ENCODE measurements around the gene EPAS1.

Gene EPAS1

DNA sequence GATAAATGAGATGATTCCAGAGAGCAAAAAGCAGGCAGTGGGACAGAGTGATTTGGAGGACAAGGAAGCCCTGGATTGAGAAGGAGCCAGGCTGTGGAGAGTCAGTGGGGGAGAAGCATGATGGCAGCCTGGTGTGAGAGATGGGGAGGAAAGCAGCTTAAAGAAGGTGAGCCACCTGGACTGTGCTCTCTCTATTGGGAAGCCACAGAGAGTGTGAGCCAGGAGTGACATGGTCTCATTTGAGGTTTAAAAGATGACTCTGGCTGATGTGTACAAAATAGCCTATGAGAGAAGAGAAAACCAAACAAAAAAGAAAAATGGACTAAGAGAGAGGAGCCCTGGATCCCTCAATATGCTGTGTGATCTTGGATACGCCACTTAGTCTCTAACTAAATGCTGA, 12.9 kb upstream of the EPAS1 start:
- no peaks in the 10 kb centered on the region for H3K27me3 ChIP-seq (ENCODE audit: control insufficient read depth in 1 of 2, insufficient read depth in 2 of 2, low read length in 2 of 2)
- peaks cover 3 to 5% of the 10 kb centered on the region in 2 donors for H3K4me1 ChIP-seq (ENCODE audit: control insufficient read depth in 1 of 2, insufficient read depth in 2 of 2, low read length in 2 of 2)
- no peaks in the 10 kb centered on the region for H3K36me3 ChIP-seq (ENCODE audit: control insufficient read depth in 1 of 2, insufficient read depth in 2 of 2, low read length in 2 of 2)
- no peak overlapping the region for H3K9ac ChIP-seq (ENCODE audit: low read depth in 1 of 2, low read length in 2 of 2)
- H3K4me3 ChIP-seq (ENCODE audit: low read depth in 1 of 2, low read length in 2 of 2): no peak overlapping the region
- no peaks in the 10 kb centered on the region for H3K9me3 ChIP-seq (ENCODE audit: control insufficient read depth in 1 of 2, low read length in 2 of 2)
- no peak overlapping the region for H3K27ac ChIP-seq (ENCODE audit: low read depth, low read length)

GRCh38 chr2:46284796-46285195, 12.4 kb upstream of the EPAS1 start:
- H3K27me3 ChIP-seq (ENCODE audit: control insufficient read depth in 1 of 2, insufficient read depth in 2 of 2, low read length in 2 of 2): no peaks in the 10 kb centered on the region
- no peak overlapping the region for H3K27ac ChIP-seq (ENCODE audit: low read depth, low read length)
- H3K9ac ChIP-seq (ENCODE audit: low read depth in 1 of 2, low read length in 2 of 2): no peak overlapping the region
- no peak overlapping the region for H3K4me3 ChIP-seq (ENCODE audit: low read depth in 1 of 2, low read length in 2 of 2)
- H3K4me1 ChIP-seq (ENCODE audit: control insufficient read depth in 1 of 2, insufficient read depth in 2 of 2, low read length in 2 of 2): peaks cover 3 to 5% of the 10 kb centered on the region in 2 donors
- H3K36me3 ChIP-seq (ENCODE audit: control insufficient read depth in 1 of 2, insufficient read depth in 2 of 2, low read length in 2 of 2): no peaks in the 10 kb centered on the region
- H3K9me3 ChIP-seq (ENCODE audit: control insufficient read depth in 1 of 2, low read length in 2 of 2): no peaks in the 10 kb centered on the region

- peaks cover 3 to 5% of the 10 kb centered on the region in 2 donors for H3K4me1 ChIP-seq (ENCODE audit: control insufficient read depth in 1 of 2, insufficient read depth in 2 of 2, low read length in 2 of 2)
- no peaks in the 10 kb centered on the region for H3K9me3 ChIP-seq (ENCODE audit: control insufficient read depth in 1 of 2, low read length in 2 of 2)
- no peak overlapping the region for H3K9ac ChIP-seq (ENCODE audit: low read depth in 1 of 2, low read length in 2 of 2)
- no peaks in the 10 kb centered on the region for H3K36me3 ChIP-seq (ENCODE audit: control insufficient read depth in 1 of 2, insufficient read depth in 2 of 2, low read length in 2 of 2)
- H3K27me3 ChIP-seq (ENCODE audit: control insufficient read depth in 1 of 2, insufficient read depth in 2 of 2, low read length in 2 of 2): no peaks in the 10 kb centered on the region
- H3K27ac ChIP-seq (ENCODE audit: low read depth, low read length): no peak overlapping the region
- H3K4me3 ChIP-seq (ENCODE audit: low read depth in 1 of 2, low read length in 2 of 2): no peak overlapping the region
These were observed 10.5 kb upstream of the EPAS1 start for GRCh38 chr2:46286715-46287114.

GRCh38 chr2:46290078-46290477, 7.1 kb upstream of the EPAS1 start:
- no peaks in the 10 kb centered on the region for H3K27me3 ChIP-seq (ENCODE audit: control insufficient read depth in 1 of 2, insufficient read depth in 2 of 2, low read length in 2 of 2)

GRCh38 chr2:46293466-46293865, 3.7 kb upstream of the EPAS1 start:
- H3K9ac ChIP-seq (ENCODE audit: low read depth in 1 of 2, low read length in 2 of 2): no peak overlapping the region
- no peak overlapping the region for H3K4me3 ChIP-seq (ENCODE audit: low read depth in 1 of 2, low read length in 2 of 2)
- H3K4me1 ChIP-seq (ENCODE audit: control insufficient read depth in 1 of 2, insufficient read depth in 2 of 2, low read length in 2 of 2): peaks cover 4 to 5% of the 10 kb centered on the region in 2 donors
- H3K36me3 ChIP-seq (ENCODE audit: control insufficient read depth in 1 of 2, insufficient read depth in 2 of 2, low read length in 2 of 2): no peaks in the 10 kb centered on the region
- H3K27ac ChIP-seq (ENCODE audit: low read depth, low read length): no peak overlapping the region
- no peaks in the 10 kb centered on the region for H3K27me3 ChIP-seq (ENCODE audit: control insufficient read depth in 1 of 2, insufficient read depth in 2 of 2, low read length in 2 of 2)
- no peaks in the 10 kb centered on the region for H3K9me3 ChIP-seq (ENCODE audit: control insufficient read depth in 1 of 2, low read length in 2 of 2)

More at GRCh38 chr2:46290078-46290477, 7.1 kb upstream of the EPAS1 start:
- no peak overlapping the region for H3K27ac ChIP-seq (ENCODE audit: low read depth, low read length)
- H3K4me3 ChIP-seq (ENCODE audit: low read depth in 1 of 2, low read length in 2 of 2): no peak overlapping the region
- H3K9ac ChIP-seq (ENCODE audit: low read depth in 1 of 2, low read length in 2 of 2): no peak overlapping the region
- no peaks in the 10 kb centered on the region for H3K4me1 ChIP-seq (ENCODE audit: control insufficient read depth in 1 of 2, insufficient read depth in 2 of 2, low read length in 2 of 2)
- H3K36me3 ChIP-seq (ENCODE audit: control insufficient read depth in 1 of 2, insufficient read depth in 2 of 2, low read length in 2 of 2): no peaks in the 10 kb centered on the region
- H3K9me3 ChIP-seq (ENCODE audit: control insufficient read depth in 1 of 2, low read length in 2 of 2): no peaks in the 10 kb centered on the region

DNA sequence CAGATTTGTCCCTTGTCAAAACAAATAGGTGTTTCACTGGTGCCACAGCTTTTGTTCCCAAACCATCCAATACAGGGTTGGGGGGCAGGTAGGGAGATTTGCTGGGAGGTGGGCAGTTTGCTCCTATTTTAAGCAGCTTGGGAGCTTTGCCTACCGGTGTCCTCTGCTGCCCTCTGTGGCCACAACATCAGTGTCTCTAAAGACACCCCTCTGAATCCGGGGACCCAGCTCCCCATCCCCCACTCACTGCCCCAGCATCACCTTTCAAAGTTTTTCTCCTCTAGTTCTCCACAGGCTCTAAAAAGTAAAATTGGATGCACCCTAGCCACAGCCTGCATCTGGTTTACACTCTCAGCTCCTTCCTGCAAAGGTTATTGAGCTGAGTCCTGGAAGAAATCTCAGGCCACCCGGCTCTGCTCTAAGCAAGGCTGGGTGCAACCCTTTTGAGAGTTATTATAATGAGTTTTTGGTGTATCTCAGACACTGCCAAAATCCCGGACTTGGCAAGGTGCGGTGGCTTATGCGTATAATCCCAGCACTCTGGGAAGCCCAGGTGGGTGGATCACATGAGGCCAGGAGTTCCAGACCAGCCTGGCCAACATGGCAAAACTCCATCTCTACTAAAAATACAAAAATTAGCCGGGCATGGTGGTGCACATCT, 2.9 kb upstream of the EPAS1 start:
- Histone ChIP-seq H3K9ac (ENCODE audit: low read depth in 1 of 2, low read length in 2 of 2) (no peak overlapping the region), H3K9me3 (ENCODE audit: control insufficient read depth in 1 of 2, low read length in 2 of 2) (no peaks in the 10 kb centered on the region), H3K36me3 (ENCODE audit: control insufficient read depth in 1 of 2, insufficient read depth in 2 of 2, low read length in 2 of 2) (no peaks in the 10 kb centered on the region), H3K27me3 (ENCODE audit: control insufficient read depth in 1 of 2, insufficient read depth in 2 of 2, low read length in 2 of 2) (no peaks in the 10 kb centered on the region), H3K4me3 (ENCODE audit: low read depth in 1 of 2, low read length in 2 of 2) (no peak overlapping the region), H3K27ac (ENCODE audit: low read depth, low read length) (no peak overlapping the region), H3K4me1 (ENCODE audit: control insufficient read depth in 1 of 2, insufficient read depth in 2 of 2, low read length in 2 of 2) (peaks cover 5 to 8% of the 10 kb centered on the region in 2 donors)

- peak overlapping the region; percentile 92 for H3K27ac ChIP-seq (ENCODE audit: low read depth, low read length)
- no peaks in the 10 kb centered on the region for H3K27me3 ChIP-seq (ENCODE audit: control insufficient read depth in 1 of 2, insufficient read depth in 2 of 2, low read length in 2 of 2)
- H3K9me3 ChIP-seq (ENCODE audit: control insufficient read depth in 1 of 2, low read length in 2 of 2): no peaks in the 10 kb centered on the region
- H3K4me3 ChIP-seq (ENCODE audit: low read depth in 1 of 2, low read length in 2 of 2): peak overlapping the region; percentile 78
- no peaks in the 10 kb centered on the region for H3K36me3 ChIP-seq (ENCODE audit: control insufficient read depth in 1 of 2, insufficient read depth in 2 of 2, low read length in 2 of 2)
- peak overlapping the region; percentile 43 to 91 for H3K9ac ChIP-seq (ENCODE audit: low read depth in 1 of 2, low read length in 2 of 2)
- H3K4me1 ChIP-seq (ENCODE audit: control insufficient read depth in 1 of 2, insufficient read depth in 2 of 2, low read length in 2 of 2): peaks cover 15 to 24% of the 10 kb centered on the region in 2 donors
These were observed 879 bp upstream of the EPAS1 start for GRCh38 chr2:46296216-46296839.

DNA sequence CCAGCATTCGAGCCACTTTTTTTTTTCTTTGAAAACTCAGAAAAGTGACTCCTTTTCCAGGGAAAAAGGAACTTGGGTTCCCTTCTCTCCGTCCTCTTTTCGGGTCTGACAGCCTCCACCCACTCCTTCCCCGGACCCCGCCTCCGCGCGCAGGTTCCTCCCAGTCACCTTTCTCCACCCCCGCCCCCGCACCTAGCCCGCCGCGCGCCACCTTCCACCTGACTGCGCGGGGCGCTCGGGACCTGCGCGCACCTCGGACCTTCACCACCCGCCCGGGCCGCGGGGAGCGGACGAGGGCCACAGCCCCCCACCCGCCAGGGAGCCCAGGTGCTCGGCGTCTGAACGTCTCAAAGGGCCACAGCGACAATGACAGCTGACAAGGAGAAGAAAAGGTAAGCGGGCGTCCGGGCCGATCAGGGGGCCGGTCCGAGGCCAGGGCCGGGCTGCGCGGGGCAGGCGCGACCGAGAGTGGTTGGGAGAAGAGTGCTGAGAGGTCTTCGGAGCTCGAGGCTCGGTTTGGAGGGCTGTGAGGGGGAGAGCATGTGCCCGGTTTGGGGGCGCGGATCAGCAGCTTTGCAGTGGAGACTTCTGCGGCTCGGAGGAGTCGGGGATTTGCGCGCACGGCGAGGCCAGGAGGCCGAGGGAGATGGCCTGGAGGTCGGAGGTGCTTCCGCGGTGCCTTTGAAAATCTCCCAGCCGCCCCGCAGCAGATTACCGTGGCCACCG, 502 bp downstream of the EPAS1 start:
- Histone ChIP-seq H3K9me3 (ENCODE audit: control insufficient read depth in 1 of 2, low read length in 2 of 2) (no peaks in the 10 kb centered on the region), H3K27ac (ENCODE audit: low read depth, low read length) (peak overlapping the region; percentile 94), H3K36me3 (ENCODE audit: control insufficient read depth in 1 of 2, insufficient read depth in 2 of 2, low read length in 2 of 2) (no peaks in the 10 kb centered on the region), H3K4me1 (ENCODE audit: control insufficient read depth in 1 of 2, insufficient read depth in 2 of 2, low read length in 2 of 2) (peaks cover 28 to 31% of the 10 kb centered on the region in 2 donors), H3K27me3 (ENCODE audit: control insufficient read depth in 1 of 2, insufficient read depth in 2 of 2, low read length in 2 of 2) (no peaks in the 10 kb centered on the region), H3K4me3 (ENCODE audit: low read depth in 1 of 2, low read length in 2 of 2) (peak overlapping the region; percentile 86 to 89), H3K9ac (ENCODE audit: low read depth in 1 of 2, low read length in 2 of 2) (peak overlapping the region; percentile 78 to 86)

DNA sequence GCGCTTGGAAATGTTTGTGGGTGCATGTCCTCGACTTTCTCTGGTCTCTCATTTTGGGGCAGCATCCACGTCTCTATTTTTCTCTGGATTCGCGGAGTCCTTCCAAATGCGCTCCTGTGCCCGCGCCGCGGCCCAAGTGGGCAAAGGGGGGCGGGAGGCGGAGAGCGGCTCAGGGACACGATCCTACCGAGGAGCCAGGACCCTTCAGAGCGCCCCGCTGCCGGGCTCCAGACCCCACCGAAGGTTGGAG, 990 bp downstream of the EPAS1 start:
- peak overlapping the region; percentile 86 to 89 for H3K4me3 ChIP-seq (ENCODE audit: low read depth in 1 of 2, low read length in 2 of 2)
- H3K9ac ChIP-seq (ENCODE audit: low read depth in 1 of 2, low read length in 2 of 2): peak overlapping the region; percentile 78 to 86
- H3K4me1 ChIP-seq (ENCODE audit: control insufficient read depth in 1 of 2, insufficient read depth in 2 of 2, low read length in 2 of 2): peaks cover 31 to 33% of the 10 kb centered on the region in 2 donors
- H3K9me3 ChIP-seq (ENCODE audit: control insufficient read depth in 1 of 2, low read length in 2 of 2): no peaks in the 10 kb centered on the region
- H3K27me3 ChIP-seq (ENCODE audit: control insufficient read depth in 1 of 2, insufficient read depth in 2 of 2, low read length in 2 of 2): no peaks in the 10 kb centered on the region
- no peaks in the 10 kb centered on the region for H3K36me3 ChIP-seq (ENCODE audit: control insufficient read depth in 1 of 2, insufficient read depth in 2 of 2, low read length in 2 of 2)
- H3K27ac ChIP-seq (ENCODE audit: low read depth, low read length): peak overlapping the region; percentile 94

GRCh38 chr2:46298522-46299353, 1.5 kb downstream of the EPAS1 start:
- no peaks in the 10 kb centered on the region for H3K36me3 ChIP-seq (ENCODE audit: control insufficient read depth in 1 of 2, insufficient read depth in 2 of 2, low read length in 2 of 2)
- no peaks in the 10 kb centered on the region for H3K9me3 ChIP-seq (ENCODE audit: control insufficient read depth in 1 of 2, low read length in 2 of 2)
- H3K4me3 ChIP-seq (ENCODE audit: low read depth in 1 of 2, low read length in 2 of 2): peak overlapping the region; percentile 86 to 89
- H3K27ac ChIP-seq (ENCODE audit: low read depth, low read length): peak overlapping the region; percentile 94
- H3K9ac ChIP-seq (ENCODE audit: low read depth in 1 of 2, low read length in 2 of 2): peak overlapping the region; percentile 78 to 86
- H3K27me3 ChIP-seq (ENCODE audit: control insufficient read depth in 1 of 2, insufficient read depth in 2 of 2, low read length in 2 of 2): no peaks in the 10 kb centered on the region
- peaks cover 37 to 39% of the 10 kb centered on the region in 2 donors for H3K4me1 ChIP-seq (ENCODE audit: control insufficient read depth in 1 of 2, insufficient read depth in 2 of 2, low read length in 2 of 2)

All from duodenal mucosa (tissue), 2 donors.